Stimulated activated effector memory CD8-positive, alpha-beta T cell treated with anti-CD3 and anti-CD28 coated beads, Interleukin-12 subunit alpha, Interleukin-12 subunit beta, amount 100 ng/mL, for 72 hours (primary cell): ENCODE results near the gene AAK1.

ENCODE experiments used
- ATAC-seq: fragments of 150-1000 bp; cut with Tn5 transposase; 2 replicates; pipeline ENCODE4 v1.10.0; 2021
- DNase-seq, 2 donors: peaks; one replicate each; pipeline ENCODE4 v3.0.0; 2021 to 2022; ENCODE audit warnings: low spot score in 2 of 2
- H3K27ac Mint-ChIP-seq: one replicate; pipeline ENCODE4 v1.8.0; 2022; ENCODE audit warnings: mild to moderate bottlenecking, mixed read lengths
- H3K36me3 Mint-ChIP-seq: one replicate; pipeline ENCODE4 v1.8.0; 2022; ENCODE audit warnings: mild to moderate bottlenecking, mixed read lengths
- H3K4me1 Mint-ChIP-seq: one replicate; pipeline ENCODE4 v1.8.0; 2022; ENCODE audit warnings: mixed read lengths
- H3K4me3 Mint-ChIP-seq: one replicate; pipeline ENCODE4 v1.8.0; 2022; ENCODE audit warnings: mild to moderate bottlenecking, mixed read lengths
- H3K9me3 Mint-ChIP-seq: one replicate; pipeline ENCODE4 v1.8.0; 2022; ENCODE audit warnings: mixed read lengths

Gene AAK1

DNA sequence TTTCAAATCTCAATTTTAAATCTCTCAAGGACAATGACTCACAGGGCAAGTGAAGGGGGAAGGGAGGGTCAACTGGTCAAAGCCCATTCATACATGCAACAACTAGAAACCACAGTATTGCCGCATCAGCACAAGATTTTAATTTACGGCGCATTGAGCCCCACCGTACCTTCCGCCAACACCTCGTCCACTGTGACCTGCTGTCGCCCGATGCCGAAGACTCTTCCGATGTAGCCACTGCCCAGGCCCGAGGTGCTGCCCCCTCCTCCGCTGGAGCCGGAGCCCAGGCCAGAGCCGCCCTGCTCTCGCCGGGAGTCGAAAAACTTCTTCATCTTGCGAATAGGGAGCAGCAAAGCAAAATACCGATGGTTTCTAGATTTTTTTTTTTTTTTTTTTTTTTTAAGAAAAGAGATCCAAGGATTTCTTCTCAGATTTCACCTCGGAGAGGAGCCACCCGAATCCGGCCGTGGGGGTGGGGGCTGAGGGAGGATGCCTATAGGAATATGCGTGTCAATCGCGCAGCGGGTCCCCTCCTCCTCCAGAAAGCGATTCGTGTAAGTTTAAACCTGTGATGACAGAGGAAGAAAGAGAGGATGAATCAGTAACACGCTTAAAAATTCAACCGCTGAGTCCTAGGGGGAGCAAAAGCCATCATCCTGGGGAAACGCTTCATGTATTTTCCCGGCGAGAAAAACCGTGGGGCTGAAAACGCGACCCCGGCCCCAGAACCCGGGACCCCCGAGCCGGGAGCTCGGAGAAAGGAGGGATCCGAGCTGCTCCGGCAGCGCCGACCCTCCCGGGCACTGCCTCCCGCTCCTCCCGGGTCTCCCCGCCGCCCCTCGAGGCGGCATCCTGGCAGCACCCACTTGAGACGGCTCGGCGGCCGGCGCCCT, 584 bp downstream of the AAK1 start:
- peak in 1 of 2 donors; percentile 85 for DNase-seq
- Mint-ChIP-seq H3K36me3 (peaks cover 56% of the 10 kb centered on the region), H3K4me1 (peaks cover 69% of the 10 kb centered on the region), H3K9me3 (no peaks in the 10 kb centered on the region), H3K4me3 (peak overlapping the region; percentile 89), H3K27ac (peak overlapping the region; percentile 84)
- ATAC-seq = peak; percentile 67

GRCh38 chr2:69641887-69642708, 1.4 kb downstream of the AAK1 start:
- ATAC-seq = no peak
- H3K9me3 Mint-ChIP-seq = no peaks in the 10 kb centered on the region
- peaks cover 73% of the 10 kb centered on the region for H3K4me1 Mint-ChIP-seq
- H3K36me3 Mint-ChIP-seq = peaks cover 65% of the 10 kb centered on the region
- H3K27ac Mint-ChIP-seq = peak overlapping the region; percentile 84
- peak overlapping the region; percentile 89 for H3K4me3 Mint-ChIP-seq
- DNase-seq = no peak

DNA sequence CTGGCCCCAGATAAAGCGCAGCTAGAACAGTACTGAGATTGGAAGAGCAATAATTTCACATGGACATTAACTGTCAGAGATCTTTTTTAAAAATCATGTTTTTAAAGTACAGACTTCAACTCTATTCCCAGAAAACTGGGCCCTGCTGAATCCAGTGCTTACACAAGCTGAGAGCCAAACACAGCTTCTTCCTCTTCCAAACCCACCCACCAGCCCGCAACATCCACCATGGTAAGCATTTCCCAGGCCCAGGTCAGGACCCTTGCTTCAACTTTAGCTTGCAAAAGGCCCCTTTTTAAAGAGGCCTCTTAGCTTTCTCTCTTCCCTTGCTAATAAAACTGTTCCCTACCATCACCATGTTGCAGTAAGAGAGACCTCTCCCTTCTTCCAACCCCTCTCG, 2.1 kb downstream of the AAK1 start:
- DNase-seq (no peak), ATAC-seq (no peak)
- Mint-ChIP-seq H3K9me3 (no peaks in the 10 kb centered on the region), H3K36me3 (peaks cover 66% of the 10 kb centered on the region), H3K4me1 (peaks cover 70% of the 10 kb centered on the region), H3K27ac (peak overlapping the region; percentile 84), H3K4me3 (peak overlapping the region; percentile 89)

DNA sequence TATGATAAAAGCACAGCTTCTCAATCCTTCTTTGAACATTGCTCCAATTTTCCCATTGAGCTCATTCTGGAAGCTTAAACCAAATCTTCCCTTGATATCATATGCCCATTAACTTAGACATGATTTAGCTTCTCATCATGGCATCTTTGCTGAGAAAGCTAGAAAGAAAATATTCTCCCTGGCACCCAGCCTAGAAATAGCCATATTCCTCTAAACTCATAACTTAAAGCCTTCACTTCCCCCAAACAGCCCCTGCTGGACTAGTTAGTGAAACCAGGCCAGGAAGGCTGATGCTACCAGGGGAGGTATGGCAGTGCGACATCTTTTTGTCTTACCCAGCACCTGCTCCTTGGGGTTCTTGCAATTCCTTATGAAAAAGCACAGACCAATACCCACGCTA, 4.3 kb downstream of the AAK1 start:
- DNase-seq = no peak
- Mint-ChIP-seq H3K4me1 (peaks cover 64% of the 10 kb centered on the region), H3K36me3 (peaks cover 56% of the 10 kb centered on the region), H3K4me3 (peak overlapping the region; percentile 89), H3K9me3 (no peaks in the 10 kb centered on the region), H3K27ac (peak overlapping the region; percentile 84)
- no peak for ATAC-seq

DNA sequence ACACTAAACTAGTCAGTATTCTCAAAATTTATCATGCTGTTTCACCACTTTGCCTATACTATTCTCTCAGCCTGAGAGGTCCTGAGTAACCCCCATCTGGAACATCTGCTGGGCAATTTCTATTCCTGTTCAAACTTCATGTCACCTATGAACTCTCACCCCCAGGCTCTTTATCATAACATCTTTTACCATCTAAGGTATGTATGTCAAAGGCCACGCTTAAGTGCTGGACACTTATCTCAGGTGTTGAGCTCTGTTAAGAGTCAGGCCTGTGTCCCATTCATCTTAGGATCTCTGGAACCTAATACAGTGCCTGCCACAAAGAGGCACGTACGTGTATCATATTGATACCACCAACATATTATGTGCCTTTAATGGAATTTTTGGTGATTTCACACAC, 4.9 kb downstream of the AAK1 start:
- peaks cover 49% of the 10 kb centered on the region for H3K36me3 Mint-ChIP-seq
- DNase-seq = no peak
- no peak for ATAC-seq
- H3K27ac Mint-ChIP-seq = peak overlapping the region; percentile 84
- peaks cover 67% of the 10 kb centered on the region for H3K4me1 Mint-ChIP-seq
- H3K4me3 Mint-ChIP-seq = peak overlapping the region; percentile 89
- H3K9me3 Mint-ChIP-seq = no peaks in the 10 kb centered on the region

DNA sequence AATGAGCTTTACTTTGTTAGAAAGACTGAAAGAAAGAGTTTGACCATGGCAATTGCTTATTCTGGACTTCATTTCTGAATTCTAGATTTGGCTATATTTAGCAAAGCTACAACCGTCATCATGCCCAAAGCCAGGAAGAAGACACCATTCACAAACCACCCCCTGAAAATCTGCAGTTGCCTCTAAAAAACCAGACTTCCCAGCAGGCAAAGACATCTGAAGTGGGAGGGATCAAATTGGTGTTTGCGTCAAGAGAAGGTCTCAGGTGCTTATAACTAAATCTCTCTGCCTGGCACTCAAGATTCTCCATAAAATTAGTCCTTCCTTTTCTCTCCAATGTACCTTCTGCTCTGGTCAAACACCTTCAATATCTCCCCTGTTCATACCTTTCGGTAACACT, 5.6 kb downstream of the AAK1 start:
- no peak for DNase-seq
- Mint-ChIP-seq H3K4me3 (peak overlapping the region; percentile 89), H3K36me3 (peaks cover 45% of the 10 kb centered on the region), H3K4me1 (peaks cover 67% of the 10 kb centered on the region), H3K27ac (peak overlapping the region; percentile 84), H3K9me3 (no peaks in the 10 kb centered on the region)
- no peak for ATAC-seq

- H3K36me3 Mint-ChIP-seq = peaks cover 40% of the 10 kb centered on the region
- no peak for DNase-seq
- no peak overlapping the region for H3K27ac Mint-ChIP-seq
- no peak overlapping the region for H3K4me3 Mint-ChIP-seq
- no peaks in the 10 kb centered on the region for H3K9me3 Mint-ChIP-seq
- H3K4me1 Mint-ChIP-seq = peaks cover 73% of the 10 kb centered on the region
- ATAC-seq = no peak
Measured at GRCh38 chr2:69636395-69636794, 7.1 kb downstream of the AAK1 start.

- H3K4me3 Mint-ChIP-seq = no peak overlapping the region
- H3K36me3 Mint-ChIP-seq = peaks cover 30% of the 10 kb centered on the region
- DNase-seq (no peak), ATAC-seq (no peak)
- H3K27ac Mint-ChIP-seq = no peak overlapping the region
- peaks cover 73% of the 10 kb centered on the region for H3K4me1 Mint-ChIP-seq
- no peaks in the 10 kb centered on the region for H3K9me3 Mint-ChIP-seq
Measured at GRCh38 chr2:69635432-69635831, 8.1 kb downstream of the AAK1 start.

DNA sequence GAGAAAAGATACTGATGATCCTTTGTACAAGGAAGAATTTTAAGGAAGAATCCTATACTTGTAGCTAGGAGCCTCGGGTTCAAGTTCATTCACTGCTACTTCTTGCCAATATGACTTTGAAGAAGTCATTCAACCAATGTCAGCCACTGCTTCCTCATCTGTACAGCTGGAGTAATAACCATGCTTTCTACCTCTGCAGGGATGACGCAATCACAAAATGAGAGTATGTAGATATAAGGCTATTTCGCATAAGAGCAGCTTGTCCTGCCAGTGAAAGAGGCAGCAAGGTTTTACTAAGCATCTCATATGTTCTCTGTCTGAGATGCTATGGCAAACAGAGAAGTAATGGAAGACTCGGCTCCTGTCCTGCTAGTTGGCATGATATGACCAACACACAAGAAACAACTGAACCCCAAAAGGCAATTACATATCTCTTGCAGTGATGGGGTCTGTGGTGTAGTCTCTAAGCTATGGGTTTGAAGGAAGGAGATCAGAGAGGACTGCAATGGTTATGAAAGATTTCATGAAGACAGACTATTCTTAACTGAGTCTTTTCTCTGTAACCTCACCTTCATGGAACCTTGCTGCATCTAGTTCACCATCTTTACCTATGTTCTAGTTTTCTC, 9.2 kb downstream of the AAK1 start:
- no peaks in the 10 kb centered on the region for H3K9me3 Mint-ChIP-seq
- H3K27ac Mint-ChIP-seq = peak overlapping the region; percentile 68
- DNase-seq (no peak), ATAC-seq (peak; percentile 72)
- H3K4me3 Mint-ChIP-seq = no peak overlapping the region
- peaks cover 24% of the 10 kb centered on the region for H3K36me3 Mint-ChIP-seq
- H3K4me1 Mint-ChIP-seq = peaks cover 64% of the 10 kb centered on the region

DNA sequence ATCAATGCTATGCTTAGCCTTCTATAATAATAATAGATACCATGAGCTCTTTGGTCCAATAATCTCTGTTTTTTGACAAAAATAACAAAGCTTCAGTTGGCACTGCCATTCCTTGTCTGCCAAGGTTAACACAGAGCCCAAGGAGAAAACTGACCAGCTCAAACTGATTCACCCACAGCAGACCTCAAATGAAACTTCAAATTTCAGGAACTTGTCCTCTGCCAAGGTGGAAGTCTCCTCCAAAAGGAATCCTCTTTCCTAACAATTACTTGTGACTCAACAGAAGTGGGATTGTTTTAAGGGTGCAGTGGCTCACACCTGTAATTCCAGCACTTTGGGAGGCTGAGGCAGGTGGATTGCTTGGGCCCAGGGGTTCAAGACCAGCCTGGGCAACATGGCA, 12.1 kb downstream of the AAK1 start:
- Mint-ChIP-seq H3K4me3 (no peak overlapping the region), H3K4me1 (peaks cover 40% of the 10 kb centered on the region), H3K36me3 (peaks cover 7% of the 10 kb centered on the region), H3K27ac (peak overlapping the region; percentile 79), H3K9me3 (no peaks in the 10 kb centered on the region)
- DNase-seq = no peak
- no peak for ATAC-seq

- peak overlapping the region; percentile 79 for H3K27ac Mint-ChIP-seq
- peaks cover 32% of the 10 kb centered on the region for H3K4me1 Mint-ChIP-seq
- no peak overlapping the region for H3K4me3 Mint-ChIP-seq
- DNase-seq (no peak), ATAC-seq (no peak)
- H3K9me3 Mint-ChIP-seq = no peaks in the 10 kb centered on the region
- H3K36me3 Mint-ChIP-seq = peaks cover 7% of the 10 kb centered on the region
Measured at GRCh38 chr2:69629921-69630608, 13.5 kb downstream of the AAK1 start.

- ATAC-seq (peak; percentile 94), DNase-seq (no peak)
- H3K9me3 Mint-ChIP-seq = no peaks in the 10 kb centered on the region
- H3K4me1 Mint-ChIP-seq = peaks cover 25% of the 10 kb centered on the region
- no peak overlapping the region for H3K4me3 Mint-ChIP-seq
- peaks cover 7% of the 10 kb centered on the region for H3K36me3 Mint-ChIP-seq
- no peak overlapping the region for H3K27ac Mint-ChIP-seq
Measured at GRCh38 chr2:69628325-69629021, 15.1 kb downstream of the AAK1 start.

DNA sequence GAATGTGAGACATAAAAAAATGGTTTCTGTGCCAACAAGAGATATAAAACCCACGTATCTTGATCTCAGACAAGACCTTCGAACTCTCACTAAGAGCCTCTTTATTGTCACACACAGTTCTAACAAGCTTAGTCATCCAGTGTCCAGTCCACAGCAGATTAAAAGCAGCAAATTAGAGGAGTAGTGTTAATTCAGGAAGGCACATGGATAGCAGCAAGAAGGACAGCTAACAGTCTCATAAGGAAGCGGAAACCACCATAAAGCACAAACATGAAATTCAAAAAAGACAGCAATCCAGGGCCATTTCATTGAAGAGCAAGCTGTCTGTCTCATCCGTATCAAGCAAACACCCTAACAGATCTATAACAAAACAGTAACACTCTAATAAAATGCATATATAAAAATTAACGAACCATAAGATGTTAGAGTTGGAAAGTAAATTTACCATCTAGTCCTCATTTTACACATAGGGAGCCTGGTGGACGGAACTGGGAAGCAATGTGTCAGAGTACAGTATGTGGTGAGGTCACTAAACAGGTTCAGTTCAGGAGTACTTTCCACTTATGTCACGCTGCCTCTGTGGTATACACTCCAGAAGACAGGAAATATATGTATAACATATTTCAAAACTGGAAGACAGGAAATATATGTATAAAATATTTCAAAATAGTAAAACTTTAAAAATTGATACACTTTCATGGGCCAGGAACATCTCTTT, 18.3 kb downstream of the AAK1 start:
- Mint-ChIP-seq H3K36me3 (no peaks in the 10 kb centered on the region), H3K9me3 (no peaks in the 10 kb centered on the region), H3K4me1 (peaks cover 10% of the 10 kb centered on the region), H3K27ac (no peak overlapping the region), H3K4me3 (no peak overlapping the region)
- ATAC-seq (peak; percentile 56), DNase-seq (no peak)

- DNase-seq = no peak
- Mint-ChIP-seq H3K4me1 (peaks cover 10% of the 10 kb centered on the region), H3K27ac (no peak overlapping the region), H3K36me3 (no peaks in the 10 kb centered on the region), H3K9me3 (no peaks in the 10 kb centered on the region), H3K4me3 (no peak overlapping the region)
- no peak for ATAC-seq
Measured at GRCh38 chr2:69624611-69625010, 18.9 kb downstream of the AAK1 start.
